ENCODE data around the gene OSR1. TPM values are rescaled to one million over a fixed set of nuclear protein-coding genes. Genes with fewer than 3 reads are reported as not detected.

The OSR1 gene
- total RNA-seq, 1 experiment from 2014 or later, result 5.2 TPM

DNA sequence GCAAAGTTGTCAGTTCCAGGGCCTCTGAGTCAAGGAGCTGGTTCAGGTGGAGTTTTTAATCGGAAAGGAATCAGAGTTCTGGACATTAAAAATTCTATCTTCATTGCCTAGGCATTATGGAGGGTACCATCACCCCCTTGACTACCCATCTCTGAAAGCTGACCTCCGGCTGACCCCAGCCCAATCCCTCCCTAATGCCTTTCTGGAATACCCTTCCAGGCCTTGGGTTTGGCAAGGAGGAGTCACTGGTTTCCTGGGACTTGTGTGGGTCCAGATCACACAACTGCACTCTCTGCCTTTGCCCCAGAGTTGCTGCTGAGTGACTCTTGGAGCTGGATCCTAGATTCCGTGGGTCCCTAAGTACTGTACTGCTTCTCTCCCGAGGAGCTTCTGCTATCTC lies 1.0 kb upstream of the OSR1 start:
- no peak for DNase-seq (ENCODE audit: extremely low read depth, low read depth)

DNA sequence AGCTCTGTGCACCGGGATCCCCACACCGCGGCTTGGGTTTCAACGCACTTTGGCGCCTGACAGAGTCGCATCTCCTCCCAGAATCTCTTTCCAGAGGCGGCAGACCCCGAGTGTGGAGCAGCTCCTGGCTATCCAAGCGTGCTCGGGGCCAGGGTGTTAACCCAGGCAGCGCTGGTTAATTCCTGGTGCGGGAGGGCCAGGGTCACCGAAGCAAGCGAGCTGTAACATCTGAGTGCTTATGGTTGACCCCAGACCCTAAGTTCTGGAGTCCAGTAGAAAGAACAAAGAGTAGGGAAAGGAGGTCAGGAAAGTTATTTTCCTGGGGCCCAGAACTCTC lies 566 bp upstream of the OSR1 start:
- no peak for DNase-seq (ENCODE audit: extremely low read depth, low read depth)

DNA sequence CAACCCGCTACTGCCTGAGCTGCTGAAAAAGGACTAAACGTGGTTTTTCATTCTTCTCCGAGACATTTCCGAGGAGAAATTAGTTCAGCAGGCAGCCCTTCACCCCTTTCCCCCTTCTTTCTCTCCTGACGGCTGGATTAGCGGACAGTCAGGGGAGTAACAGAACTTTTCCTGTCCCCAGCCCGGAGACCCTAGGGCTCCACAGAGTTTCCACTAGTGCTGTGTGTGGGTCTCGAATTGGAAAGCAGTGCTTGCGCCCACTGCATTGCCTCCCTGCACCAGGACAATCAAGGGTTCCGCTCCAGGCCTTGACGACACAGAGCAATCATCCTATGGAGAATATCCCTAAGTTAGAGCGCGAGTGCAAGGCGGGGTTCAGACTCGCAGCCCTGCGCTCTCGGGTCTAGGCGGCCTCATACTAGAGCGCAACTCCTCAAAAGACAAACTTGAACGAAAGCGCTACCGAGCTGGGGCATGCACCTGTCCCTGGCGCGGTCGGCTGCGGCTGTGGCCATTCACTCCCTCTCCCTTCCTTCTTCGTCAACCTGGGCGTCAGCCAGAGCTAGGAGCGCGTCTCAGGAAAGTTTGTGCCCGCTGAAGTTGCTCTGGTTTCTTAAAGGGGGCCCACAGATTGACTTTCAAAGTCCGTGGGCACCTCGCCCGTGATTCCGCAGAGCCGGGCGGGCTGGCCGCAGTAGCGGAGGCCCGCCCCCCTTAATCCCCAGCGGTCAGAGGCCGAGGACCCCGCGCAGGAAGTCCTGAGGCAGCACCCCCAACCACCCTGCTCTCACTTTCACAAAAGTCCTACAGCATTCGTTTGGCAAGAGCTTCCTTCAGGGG lies 801 bp downstream of the OSR1 start:
- DNase-seq (ENCODE audit: extremely low read depth, low read depth), result no peak

DNA sequence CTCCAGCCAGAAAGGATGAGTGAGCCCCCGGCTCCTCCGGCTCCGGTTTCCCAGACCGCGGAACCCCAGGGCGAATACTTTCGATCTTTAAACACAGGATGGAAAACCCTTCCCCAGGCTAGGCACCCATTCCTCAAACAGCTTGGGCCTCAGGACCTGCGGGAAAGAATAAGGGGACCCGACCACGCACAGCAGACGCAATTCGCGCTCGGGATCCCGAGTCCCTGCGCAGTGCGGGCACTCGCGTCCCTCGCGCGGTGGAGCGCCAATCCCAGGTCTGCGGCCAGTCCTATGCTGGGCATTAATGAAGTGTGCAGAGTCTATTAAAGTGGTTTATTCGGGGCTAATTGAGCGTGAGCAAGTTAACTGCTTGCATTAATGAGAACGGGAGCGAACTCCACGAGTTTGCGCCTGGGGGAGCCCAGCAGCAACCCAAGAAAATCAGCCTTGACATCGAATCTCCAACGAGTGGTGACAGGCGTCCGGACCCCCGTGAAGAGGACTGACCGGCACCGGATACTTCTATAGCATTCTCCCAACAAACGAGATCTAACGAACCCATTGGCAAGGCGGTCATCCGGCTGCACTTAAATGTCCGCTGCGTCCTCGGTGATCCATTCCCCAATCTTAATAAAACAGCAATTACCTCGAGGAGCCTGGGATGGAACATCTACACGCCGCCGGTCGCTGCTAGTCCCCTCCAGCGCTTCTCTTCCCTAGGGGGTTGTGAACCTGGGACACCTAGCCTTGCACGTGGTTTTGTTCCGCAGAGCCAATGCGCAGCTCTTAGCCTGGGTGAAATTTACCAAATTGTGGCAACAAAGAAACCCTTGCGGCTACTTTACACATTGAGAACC lies 1.6 kb downstream of the OSR1 start:
- no peak for DNase-seq (ENCODE audit: extremely low read depth, low read depth)

DNA sequence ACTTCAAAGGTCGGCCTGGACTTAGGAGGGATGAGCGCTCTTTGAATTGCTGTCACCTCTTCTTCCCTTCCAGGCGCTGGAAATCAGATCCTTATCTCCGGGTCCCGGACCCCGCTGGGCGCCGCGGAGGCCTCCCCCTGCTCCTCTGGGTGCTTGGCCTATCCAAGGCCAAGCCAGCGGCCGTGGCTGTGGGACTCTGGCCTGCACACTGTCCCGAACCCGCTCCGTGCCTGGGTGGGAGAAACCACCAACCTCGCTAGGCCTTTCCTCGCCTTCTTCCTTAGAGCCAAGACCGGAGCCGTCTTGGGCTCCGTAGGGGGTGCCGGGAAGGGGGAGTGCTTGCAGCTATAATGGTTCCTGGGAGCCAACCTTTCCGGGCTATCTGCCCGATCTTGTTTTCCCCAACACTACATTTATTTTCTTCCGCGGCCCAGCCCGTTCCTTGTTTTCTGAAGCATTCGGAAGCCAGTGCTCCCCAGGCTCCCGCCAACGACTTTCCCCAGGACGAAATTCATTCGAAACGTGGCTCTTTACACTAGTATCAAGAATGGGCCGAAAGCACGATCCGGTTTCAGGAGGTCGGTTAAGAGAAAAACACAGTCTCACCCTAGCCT lies 2.4 kb downstream of the OSR1 start:
- no peak for DNase-seq (ENCODE audit: extremely low read depth, low read depth)

DNA sequence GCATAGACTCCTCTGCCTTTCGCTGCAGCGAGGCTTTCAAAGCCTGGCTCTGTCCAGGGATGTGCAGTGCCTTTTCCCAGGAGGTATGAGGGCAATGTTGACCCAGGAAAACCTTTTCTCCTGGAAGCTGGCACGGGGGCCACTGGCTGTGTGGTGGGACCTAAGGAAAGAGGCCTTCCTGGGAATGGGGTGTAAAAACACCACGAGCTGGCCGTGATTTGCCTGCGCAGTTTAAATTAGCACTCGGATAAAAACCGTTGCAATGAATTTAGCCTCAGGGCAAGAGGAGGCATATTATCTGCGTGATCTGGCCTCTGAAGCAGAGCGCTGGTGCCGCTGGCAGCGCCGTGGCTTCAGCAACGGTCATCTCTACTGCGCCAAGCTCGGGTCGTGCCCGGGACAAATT lies 3.0 kb downstream of the OSR1 start:
- no peak for DNase-seq (ENCODE audit: extremely low read depth, low read depth)

DNA sequence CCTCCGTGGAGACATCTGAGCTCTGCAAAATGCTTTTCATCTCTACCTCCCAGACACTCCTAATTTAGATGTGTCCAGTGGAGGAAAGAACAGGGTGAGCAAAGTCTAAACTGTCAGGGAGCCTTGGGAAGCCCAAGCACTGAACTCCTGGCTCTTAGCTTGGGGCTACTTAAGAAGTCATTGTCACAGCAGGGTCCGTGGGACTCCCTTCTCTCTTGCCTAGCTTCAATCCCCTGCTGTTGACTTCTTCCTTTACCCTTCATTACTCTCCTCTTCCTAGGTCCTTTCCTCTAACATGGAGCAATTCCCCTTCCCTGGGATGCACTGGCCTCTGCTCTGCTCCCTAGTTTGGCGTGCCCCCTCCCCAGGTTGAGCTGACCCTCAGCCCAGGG lies 3.4 kb downstream of the OSR1 start:
- DNase-seq (ENCODE audit: extremely low read depth, low read depth), result no peak

DNA sequence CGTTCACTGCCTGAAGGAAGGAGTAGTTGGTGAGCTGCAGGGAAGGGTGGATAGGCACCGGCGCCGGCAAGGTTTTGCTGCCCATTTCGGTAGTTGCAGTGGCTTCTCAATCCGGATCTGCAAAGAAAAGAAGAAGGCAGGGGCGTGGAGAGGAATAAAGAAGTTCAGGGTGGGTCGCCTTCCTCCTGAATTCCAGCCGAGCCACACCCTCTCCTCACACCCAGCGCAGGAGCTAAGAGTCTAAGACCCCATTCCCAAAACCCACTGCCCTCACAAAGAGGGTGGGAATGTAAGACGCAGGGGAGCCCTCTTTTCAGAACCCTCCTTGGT lies 4.7 kb downstream of the OSR1 start:
- DNase-seq (ENCODE audit: extremely low read depth, low read depth), result no peak

DNA sequence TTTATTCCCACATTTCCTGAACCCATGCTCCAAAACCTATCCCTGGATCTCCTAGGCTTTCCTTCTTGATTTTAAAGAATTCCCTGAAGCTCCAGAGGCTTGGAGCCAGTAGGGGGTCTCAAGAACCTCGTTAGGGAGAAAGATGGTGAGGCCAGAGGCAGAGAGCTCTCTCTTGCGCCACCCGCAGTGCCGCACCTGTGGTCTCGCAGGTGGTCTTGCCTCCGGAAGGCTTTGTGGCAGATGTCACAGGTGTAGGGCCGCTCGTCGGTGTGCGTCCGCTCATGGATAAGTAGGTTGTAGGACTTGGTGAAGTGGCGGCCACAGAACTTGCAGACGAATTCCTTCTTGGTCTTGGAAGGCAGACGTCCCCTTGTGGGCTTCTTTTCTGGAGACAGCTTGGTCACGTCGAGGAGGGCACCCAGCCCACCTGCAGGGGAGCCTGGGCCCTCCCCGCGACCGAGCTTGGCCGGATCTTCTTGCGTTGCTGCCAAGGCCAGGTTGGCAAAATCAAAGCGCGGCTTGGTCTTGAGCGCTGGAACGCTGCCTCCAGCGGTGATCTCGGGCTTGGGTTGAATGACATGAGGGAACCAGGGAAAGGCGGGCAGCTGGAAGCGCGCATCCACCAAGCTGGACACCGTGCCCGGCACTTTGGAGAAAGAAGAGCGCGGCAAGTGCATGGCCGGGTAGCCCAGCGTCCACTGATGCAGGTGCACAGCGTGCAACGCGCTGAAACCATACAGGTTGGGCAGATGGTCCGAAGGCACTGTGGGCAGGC lies 5.3 kb downstream of the OSR1 start:
- no peak for DNase-seq (ENCODE audit: extremely low read depth, low read depth)

DNA sequence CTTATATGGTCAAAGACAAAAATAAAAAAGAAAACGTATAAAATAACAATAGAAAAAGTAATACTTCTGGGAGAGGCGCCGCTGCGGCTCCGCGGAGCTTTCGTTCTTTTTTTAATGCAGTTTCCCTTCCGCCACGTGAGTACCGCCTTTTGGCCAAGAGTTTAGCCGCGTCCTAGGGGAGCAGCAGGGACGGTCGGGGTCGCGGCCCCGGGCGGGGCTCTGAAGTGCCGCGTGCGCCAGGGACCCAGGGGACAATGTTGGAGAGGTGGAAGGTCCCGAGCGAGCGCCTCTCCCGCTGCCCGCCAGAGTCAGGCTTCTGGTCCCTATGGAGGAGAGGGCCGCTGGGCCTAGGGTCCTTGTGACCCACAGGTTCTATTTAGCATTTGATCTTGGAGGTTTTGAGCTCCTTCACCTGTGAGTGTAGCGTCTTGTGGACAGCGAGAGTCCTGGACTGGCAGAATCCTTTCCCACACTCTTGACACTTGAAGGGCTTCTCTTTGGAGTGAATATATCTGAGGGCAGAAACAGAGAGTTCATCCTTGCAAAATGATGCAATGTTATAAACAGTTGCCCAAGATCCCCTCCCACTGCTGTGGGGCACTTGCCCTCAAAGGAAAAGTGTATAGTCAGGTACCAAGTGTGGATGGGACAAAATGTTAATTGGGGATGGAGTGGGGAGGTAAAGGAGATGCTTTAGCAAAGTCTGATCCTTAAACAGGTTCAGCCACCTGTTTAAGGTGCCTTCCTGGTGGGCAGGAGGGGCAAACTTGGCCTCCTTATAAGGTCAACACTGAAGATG lies 6.3 kb downstream of the OSR1 start:
- DNase-seq (ENCODE audit: extremely low read depth, low read depth), result no peak

DNA sequence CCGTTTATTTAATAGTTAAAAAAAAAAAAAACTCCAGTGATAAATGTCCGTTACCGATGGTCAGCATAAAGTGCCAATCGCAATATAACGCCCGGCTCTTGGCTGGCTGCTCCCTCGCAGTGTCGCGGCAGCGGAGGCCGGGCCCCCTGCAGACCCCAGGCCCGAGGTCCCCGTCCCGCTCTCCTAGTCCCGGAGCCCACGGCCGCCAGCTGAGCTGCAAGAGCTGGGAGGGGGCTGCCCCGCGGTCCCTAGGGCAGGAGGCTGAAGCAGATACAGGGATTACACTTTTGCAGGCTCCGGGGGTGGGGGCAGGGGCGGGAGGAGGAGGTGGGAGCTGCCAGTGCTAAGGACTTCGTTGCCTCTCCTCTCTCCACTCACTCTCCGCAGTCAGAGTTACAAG lies 6.9 kb downstream of the OSR1 start:
- no peak for DNase-seq (ENCODE audit: extremely low read depth, low read depth)

DNA sequence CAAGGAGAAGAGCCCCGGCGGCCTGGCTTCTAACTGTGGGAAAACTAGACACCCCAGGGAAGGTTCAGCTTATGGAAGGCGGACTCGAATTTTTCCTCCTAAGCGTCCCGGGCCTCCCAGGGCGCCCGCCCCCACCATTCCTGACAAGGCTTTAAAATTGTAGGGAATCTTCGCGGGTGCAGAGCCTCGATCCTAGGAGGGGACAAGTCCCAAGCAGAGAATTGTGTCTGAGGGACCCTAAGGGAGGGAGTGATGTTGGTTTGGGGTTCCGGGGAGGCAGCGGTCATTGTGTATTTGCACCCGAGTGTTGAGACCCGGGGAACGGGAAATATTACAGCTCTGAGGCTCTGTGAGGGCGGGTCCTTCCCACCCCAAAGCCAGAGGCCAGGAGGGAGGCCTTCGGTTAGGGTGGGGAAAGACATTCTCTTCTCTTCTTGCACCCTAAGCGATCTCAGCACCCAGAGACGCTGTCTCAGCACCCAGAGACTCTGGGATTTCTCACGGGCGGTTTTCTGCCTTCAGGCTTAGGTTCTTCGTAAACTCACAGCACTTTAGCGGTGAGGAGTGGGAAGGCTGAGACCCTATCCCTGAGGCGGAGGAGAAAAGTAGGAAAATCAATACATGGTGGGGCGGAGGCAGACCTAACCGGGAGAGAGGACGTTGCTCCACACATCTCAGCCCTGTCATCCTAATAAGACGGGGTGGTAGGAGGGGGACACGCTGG lies 7.6 kb downstream of the OSR1 start:
- DNase-seq (ENCODE audit: extremely low read depth, low read depth), result no peak

DNA sequence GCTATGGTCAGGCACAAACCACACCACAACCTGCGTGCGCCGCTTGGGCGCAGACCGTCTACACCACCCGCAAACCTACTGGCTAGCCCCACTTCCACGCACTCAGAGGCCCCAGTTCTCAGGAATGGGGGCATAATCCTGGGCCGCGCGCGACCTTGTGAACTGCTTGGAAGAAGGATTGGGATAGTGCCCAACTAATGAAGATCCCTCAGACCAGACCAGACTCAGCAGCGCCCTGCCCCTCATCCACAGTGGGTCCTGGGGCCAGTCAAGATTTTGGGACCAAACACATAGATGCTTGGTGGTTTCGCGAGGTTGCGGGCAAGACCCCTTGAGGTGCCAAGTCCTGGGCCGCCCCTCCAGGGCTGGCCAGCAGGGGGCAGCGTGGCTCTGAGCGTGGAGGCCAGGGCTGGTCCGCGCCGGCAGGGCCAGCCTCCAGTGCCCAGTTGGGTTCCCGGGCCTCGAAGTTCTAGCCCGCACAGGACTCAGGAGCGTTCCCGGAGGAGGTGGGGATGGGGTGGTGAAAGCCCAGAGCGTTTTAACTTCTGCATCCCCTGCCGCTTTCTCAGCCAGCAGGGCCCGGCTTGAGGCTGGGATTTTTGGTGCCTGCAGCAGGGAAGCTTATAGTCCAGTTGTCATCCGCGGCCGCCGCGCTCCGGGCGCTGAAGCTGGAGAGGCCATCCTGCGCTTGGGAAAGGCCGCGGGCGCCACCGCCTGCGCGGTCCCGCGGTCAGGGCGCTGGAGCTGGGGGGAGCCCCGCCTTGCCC lies 8.3 kb downstream of the OSR1 start:
- DNase-seq (ENCODE audit: extremely low read depth, low read depth), result peak; percentile 56

DNA sequence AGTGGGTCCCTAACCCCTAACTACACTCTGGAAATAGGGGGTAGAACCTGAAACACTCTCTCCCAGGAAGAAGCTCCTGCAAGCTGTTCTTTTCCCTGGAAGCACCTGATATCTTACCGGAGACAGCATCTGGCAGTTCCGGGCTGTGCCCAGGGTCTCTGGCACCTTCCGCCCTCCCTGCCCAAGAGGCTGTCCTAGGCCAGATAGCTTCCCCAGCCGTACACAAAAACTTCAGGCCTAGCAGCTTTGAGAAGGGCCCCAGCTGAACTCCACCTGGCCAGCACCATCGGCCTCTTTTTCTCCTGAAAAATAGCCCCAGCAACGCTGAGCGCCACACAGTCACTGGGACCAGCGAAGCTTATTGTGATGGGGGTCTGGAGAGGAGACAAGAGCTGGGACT lies 9.7 kb downstream of the OSR1 start:
- DNase-seq (ENCODE audit: extremely low read depth, low read depth), result no peak

DNA sequence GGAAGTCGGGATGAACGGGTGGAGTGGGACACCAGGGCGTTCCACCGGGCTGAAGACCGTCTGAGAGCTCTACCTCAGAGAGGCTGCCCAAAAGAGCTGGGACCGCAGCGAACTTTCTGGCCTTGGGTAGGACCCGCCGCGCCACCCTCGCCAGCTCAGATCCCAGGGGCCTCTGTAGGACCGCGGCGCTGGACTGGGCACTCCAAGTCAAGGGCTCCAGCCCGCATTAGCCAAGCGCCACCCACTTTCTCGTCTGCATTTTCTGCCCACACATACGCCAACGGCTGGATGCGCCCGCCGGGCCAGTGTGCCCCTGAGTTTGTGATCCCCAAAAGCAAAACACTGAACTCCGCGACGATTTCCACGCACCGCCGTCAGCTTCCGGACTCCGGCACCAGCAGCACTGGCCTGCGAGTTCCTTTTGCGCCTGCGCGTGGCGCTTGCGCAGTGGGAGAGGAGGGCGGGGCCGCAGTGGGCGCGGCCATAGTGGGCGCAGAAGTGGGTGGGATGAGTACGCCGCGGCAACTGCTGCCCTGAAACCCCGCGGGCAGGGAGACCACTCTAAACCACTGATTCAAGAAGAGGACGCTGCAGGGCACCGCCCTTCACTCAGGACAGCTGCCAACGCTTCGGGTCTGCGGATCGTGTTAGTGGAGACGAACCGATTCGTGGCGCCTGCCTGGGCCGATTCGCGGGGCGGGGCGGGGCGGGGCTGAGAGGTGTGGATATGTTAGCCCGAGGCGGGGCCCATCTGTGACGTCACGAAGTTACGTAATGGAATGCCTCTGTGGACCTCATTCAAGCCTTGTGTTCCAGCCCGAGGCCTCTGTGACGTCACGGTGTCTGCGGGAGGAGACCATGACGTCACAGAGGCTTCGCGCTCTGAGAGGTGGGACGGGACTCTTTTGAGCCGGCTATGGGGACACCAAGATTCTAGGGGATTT lies 10.5 kb downstream of the OSR1 start:
- peak; percentile 97 for DNase-seq (ENCODE audit: extremely low read depth, low read depth)

DNA sequence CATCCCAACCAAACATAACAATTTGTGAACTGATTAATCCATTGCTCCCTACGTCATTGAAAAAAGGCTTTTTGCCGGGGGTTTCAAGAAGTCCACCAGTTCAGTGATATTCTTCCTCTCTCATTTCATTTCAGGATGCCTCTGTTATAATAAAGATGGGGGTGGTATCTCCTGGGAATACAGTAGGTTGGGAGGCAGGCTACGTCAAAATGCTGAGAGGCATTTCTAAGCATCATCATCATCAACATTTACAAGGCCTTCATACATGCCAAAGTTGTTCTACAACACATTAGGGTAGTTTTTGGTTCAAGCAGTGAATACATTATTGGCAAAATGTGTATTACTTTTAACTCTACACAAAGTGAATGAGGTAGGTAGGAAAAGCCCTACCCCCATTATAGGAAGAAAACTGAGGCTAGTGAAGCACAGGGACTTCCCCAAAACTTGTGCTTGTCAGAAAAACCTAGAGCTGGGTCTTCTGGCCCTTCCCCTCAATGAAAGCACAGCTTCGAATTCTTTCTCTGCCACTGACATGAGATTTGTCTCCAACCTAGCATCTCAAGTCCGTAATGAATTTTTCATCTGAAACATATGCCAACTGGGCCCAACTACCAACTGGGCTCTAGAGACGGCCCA lies 11.3 kb downstream of the OSR1 start:
- DNase-seq (ENCODE audit: extremely low read depth, low read depth), result no peak

DNA sequence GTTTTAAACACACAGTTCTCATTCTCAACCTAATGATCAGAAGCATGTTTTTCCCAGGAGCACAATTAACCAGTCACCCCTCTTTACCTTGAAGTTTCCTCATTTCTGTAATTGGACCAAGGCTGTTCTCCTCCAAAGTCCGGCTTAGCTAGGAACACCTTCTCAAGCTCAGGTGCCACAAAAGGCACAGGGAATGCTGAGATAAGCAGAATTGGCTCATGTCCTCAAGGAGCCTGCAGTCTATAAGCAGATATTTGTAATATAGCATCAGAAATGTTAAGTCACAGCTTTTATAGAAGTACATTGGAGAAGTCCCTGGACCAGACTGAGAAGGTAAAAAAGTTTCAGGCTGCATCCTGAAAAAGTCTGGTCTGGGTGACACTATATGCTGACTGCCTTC lies 20.7 kb downstream of the OSR1 start:
- no peak for DNase-seq (ENCODE audit: extremely low read depth, low read depth)
